Cardiac muscle cell (in vitro differentiated cells and primary cell): Measurements from ENCODE around the gene SPOCK2. TPM values are rescaled to one million over a fixed set of nuclear protein-coding genes. Genes with fewer than 3 reads are reported as not detected.

Experiments used
- DNase-seq, 2 donors: peaks; one replicate each; pipeline versions ENCODE4 v3.0.0 to v3.0.0-alpha.2; 2010 to 2017; ENCODE audit warnings: low read depth in 1 of 2, low spot score in 1 of 2
- H3K27ac ChIP-seq: fragments of 200-600 bp; sonication (generic); 2 replicates; pipeline ENCODE4 v1.5.1; 2016
- H3K27me3 ChIP-seq: fragments of 200-600 bp; sonication (generic); 2 replicates; pipeline ENCODE4 v1.6.0; 2016; ENCODE audit warnings: control low read depth
- H3K36me3 ChIP-seq: fragments of 200-600 bp; sonication (generic); 2 replicates; pipeline ENCODE4 v1.5.1; 2016; ENCODE audit warnings: control low read depth
- H3K4me1 ChIP-seq: fragments of 200-600 bp; sonication (generic); 2 replicates; pipeline ENCODE4 v1.8.1; 2017; ENCODE audit warnings: low read depth, mild to moderate bottlenecking, mixed run types
- H3K4me3 ChIP-seq: fragments of 200-600 bp; sonication (generic); 2 replicates; pipeline ENCODE4 v1.5.1; 2016; ENCODE audit warnings: mild to moderate bottlenecking
- H3K9me3 ChIP-seq: fragments of 200-600 bp; sonication (generic); 2 replicates; pipeline ENCODE4 v1.5.1; 2017; ENCODE audit warnings: low read depth, mild to moderate bottlenecking, control low read depth
- polyA plus RNA-seq: library from polyadenylated mRNA; unstranded; fragments of >200 nt; fragmentation: Nextera tagmentation; extraction: Ambion mirVana; gene quantifications from 2 replicates; pipeline ENCODE4 v1.2.1, GENCODE V29; 2016
- total RNA-seq: library from RNA; depleted of rRNA; stranded (reverse); fragments of >200 nt; gene quantifications from 2 replicates; pipeline ENCODE4 v1.2.3, GENCODE V29; 2016
- TF ChIP-seq, protein P1 (sequence below): IDR thresholded peaks from 2 replicates; pipeline ENCODE4 v1.5.1; 2012; ENCODE audit warnings: low read depth, mild to moderate bottlenecking, low read length

Gene SPOCK2
- total and polyA plus RNA-seq, 2 experiments from 2014 or later: 3.9 to 5.0 TPM

DNA sequence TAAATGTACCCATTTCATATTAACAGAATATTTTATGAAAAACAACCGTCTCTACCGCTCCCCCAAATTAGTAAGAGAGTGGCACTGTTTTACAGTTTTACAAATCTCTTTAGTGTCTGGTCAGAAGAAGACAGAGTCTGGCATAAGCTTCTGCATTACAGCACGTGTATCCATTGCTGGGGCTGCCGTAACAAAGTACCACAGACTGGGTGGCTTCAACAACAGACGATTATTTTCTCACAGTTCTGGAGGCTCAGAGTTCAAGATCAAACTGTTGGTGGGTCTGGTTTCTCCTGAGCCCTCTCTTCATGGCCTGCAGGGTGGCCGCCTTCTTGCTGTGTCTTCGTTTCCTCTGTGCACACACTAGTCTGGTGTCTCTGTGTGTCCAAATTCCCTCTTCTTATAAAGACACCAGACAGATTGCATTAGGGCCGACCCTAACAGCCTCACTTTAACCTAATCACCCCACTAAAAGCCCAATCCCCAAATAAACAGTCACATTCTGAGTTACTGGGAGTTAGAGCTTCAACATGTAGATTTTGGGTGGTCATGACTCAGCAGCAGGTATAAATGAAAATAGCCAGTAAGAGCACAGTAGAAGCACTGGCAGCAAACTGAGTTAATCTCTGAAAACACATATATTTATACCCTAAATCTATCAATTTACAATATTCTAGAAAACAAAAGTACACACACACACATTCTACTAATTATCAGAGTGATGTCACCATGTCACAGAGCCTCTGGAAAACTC lies 4.0 kb upstream of the SPOCK2 start:
- H3K9me3 ChIP-seq: no peaks in the 10 kb centered on the region
- H3K27ac ChIP-seq: no peak overlapping the region
- no peak overlapping the region for H3K4me3 ChIP-seq
- peaks cover 22% of the 10 kb centered on the region for H3K4me1 ChIP-seq
- DNase-seq: no peak
- H3K27me3 ChIP-seq: peaks cover 32% of the 10 kb centered on the region
- TF ChIP-seq, protein P1, sequence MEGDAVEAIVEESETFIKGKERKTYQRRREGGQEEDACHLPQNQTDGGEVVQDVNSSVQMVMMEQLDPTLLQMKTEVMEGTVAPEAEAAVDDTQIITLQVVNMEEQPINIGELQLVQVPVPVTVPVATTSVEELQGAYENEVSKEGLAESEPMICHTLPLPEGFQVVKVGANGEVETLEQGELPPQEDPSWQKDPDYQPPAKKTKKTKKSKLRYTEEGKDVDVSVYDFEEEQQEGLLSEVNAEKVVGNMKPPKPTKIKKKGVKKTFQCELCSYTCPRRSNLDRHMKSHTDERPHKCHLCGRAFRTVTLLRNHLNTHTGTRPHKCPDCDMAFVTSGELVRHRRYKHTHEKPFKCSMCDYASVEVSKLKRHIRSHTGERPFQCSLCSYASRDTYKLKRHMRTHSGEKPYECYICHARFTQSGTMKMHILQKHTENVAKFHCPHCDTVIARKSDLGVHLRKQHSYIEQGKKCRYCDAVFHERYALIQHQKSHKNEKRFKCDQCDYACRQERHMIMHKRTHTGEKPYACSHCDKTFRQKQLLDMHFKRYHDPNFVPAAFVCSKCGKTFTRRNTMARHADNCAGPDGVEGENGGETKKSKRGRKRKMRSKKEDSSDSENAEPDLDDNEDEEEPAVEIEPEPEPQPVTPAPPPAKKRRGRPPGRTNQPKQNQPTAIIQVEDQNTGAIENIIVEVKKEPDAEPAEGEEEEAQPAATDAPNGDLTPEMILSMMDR: no peak
- H3K36me3 ChIP-seq: no peaks in the 10 kb centered on the region

DNA sequence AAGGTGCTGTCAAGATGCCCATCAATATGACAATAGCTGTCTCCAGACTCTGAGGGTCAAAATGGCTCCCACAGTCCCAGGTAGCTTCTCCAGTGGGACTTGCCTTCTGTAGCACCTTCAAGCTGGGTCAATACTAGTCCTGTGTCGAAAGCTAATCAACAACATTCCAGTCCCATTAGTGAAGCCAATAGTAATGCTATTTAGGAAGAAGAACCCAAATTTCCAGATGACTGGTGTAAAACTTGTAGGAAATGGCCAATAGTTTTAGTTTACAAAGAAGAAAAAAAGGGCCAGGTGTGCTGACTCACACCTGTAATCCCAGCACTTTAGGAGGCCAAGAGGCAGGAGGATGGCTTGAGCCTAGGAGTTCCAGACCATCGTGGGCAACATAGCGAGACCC lies 2.0 kb upstream of the SPOCK2 start:
- Histone ChIP-seq H3K4me1 (peaks cover 14% of the 10 kb centered on the region), H3K9me3 (no peaks in the 10 kb centered on the region), H3K27me3 (peaks cover 52% of the 10 kb centered on the region), H3K36me3 (no peaks in the 10 kb centered on the region), H3K4me3 (no peak overlapping the region), H3K27ac (no peak overlapping the region)
- TF ChIP-seq, protein P1: no peak
- no peak for DNase-seq

DNA sequence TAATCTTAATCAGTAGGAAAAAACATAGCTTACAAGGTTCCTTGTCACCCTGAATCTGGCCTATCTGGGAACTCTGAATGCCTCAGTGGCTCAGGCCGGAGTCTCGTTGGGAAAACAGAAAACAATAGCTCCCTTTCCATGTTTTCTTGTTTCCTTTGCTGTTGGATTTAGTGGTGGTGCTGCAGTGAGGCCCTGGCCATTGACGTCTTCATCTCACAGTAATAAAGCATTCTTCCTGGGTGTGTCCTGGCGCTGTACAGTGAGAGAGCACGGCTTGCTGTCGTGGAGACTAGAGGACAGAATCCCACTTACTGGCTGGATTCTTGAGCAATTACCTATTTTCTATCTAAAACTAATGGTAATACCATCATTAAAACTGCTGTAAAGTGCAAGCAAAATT lies 1.3 kb upstream of the SPOCK2 start:
- DNase-seq: no peak
- Histone ChIP-seq H3K9me3 (no peaks in the 10 kb centered on the region), H3K4me1 (peaks cover 14% of the 10 kb centered on the region), H3K27me3 (peaks cover 59% of the 10 kb centered on the region), H3K36me3 (no peaks in the 10 kb centered on the region), H3K4me3 (no peak overlapping the region), H3K27ac (no peak overlapping the region)
- TF ChIP-seq, protein P1: no peak

DNA sequence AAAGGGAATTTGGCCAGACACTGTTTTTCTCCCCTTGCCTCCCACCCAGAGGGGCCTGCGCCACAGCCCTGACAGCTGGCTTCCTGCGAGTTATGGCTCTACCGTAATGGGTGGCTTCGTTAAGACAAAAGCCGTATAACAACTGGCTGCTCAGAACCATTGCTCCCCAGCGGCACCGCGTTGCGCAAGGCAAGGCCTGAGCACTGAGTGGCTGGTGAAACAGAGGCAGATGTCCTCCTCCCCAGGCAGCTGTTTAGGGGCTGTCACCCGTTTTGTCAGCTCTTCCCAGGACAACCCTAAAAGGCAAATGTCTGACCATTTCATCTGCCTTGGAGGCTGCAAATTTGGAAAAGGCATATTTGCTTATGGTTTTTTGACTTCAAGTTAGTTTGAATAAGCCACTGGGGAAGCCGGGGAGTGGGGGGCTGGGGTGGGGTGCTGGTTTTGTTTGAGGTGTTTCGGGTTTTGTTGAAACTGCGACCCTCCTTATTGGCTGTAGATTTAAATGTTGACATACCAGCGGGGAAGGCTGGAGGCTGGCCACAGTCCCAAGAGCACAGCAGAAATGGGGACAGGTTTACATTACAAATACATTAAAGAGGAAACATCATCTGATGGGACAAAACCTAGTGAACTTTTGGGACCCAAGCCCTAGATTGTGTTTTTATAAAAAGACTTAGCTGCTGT lies 681 bp upstream of the SPOCK2 start:
- DNase-seq: peak in 1 of 2 donors; percentile 49
- H3K27ac ChIP-seq: no peak overlapping the region
- no peak overlapping the region for H3K4me3 ChIP-seq
- H3K27me3 ChIP-seq: peaks cover 64% of the 10 kb centered on the region
- TF ChIP-seq, protein P1: no peak
- peaks cover 14% of the 10 kb centered on the region for H3K4me1 ChIP-seq
- no peaks in the 10 kb centered on the region for H3K36me3 ChIP-seq
- no peaks in the 10 kb centered on the region for H3K9me3 ChIP-seq

DNA sequence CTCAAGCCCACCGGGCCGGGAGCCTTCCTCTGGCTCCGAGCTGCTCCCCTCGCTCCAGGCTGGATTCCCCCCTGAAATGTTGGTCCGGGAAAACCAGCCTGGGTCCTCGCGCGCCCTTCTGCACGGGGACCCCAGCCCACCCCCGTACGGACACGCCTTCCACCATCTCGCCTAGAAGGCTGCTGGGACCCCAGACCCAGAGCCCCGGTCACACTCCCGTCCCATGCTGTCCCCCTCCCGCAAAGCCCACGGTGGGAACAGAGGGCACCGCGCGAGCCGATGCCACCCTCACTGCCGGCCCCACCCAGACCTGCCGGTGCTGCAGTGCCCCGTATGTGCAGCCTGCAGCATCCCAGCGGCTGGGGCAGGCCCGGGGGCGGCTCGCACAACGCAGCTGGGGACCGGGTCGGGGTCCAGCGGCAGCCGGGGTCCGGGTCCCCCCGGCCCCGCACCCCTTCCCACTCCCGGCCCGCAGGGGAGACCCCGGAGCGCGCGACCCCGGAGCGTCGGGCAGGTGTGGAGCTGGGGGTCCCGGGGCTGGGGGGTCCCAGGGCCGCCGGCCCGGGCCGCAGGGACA lies 871 bp downstream of the SPOCK2 start:
- DNase-seq: no peak
- no peaks in the 10 kb centered on the region for H3K36me3 ChIP-seq
- H3K27me3 ChIP-seq: peaks cover 64% of the 10 kb centered on the region
- peak overlapping the region; percentile 35 for H3K4me3 ChIP-seq
- TF ChIP-seq, protein P1: no peak
- peaks cover 14% of the 10 kb centered on the region for H3K4me1 ChIP-seq
- H3K27ac ChIP-seq: no peak overlapping the region
- H3K9me3 ChIP-seq: no peaks in the 10 kb centered on the region
